ENCODE measurements around the gene MORC1. TPM values are rescaled to one million over a fixed set of nuclear protein-coding genes. Genes with fewer than 3 reads are reported as not detected.

MORC1 gene
- total RNA-seq, 3 donors from 2014 or later = not detected

GRCh38 chr3:109132801-109133473 is 15.0 kb upstream of the MORC1 start:
- peak; percentile 97 for ATAC-seq
- Histone ChIP-seq H3K4me3 (peak overlapping the region; percentile 12), H3K36me3 (ENCODE audit: low read depth) (no peaks in the 10 kb centered on the region), H3K4me1 (ENCODE audit: low read depth) (peaks cover 11% of the 10 kb centered on the region), H3K9me3 (no peaks in the 10 kb centered on the region)
- peak in 1 of 3 donors; percentile 85 for DNase-seq
- TF ChIP-seq CTCF (IDR thresholded peaks at IDR 0.05) = no peak
- intact Hi-C loops (cut with DNase I, micrococcal nuclease) = no loop called here

- TF ChIP-seq CTCF (IDR thresholded peaks at IDR 0.05) = no peak
These were observed 13.3 kb upstream of the MORC1 start for GRCh38 chr3:109131276-109131675.

GRCh38 chr3:109127553-109127952 is 9.6 kb upstream of the MORC1 start:
- H3K9me3 ChIP-seq = no peaks in the 10 kb centered on the region
- peaks cover 11% of the 10 kb centered on the region for H3K4me1 ChIP-seq (ENCODE audit: low read depth)
- intact Hi-C loops (cut with DNase I, micrococcal nuclease) = no loop called here
- no peak for TF ChIP-seq CTCF (IDR thresholded peaks at IDR 0.05)
- H3K36me3 ChIP-seq (ENCODE audit: low read depth) = no peaks in the 10 kb centered on the region
- DNase-seq (no peak), ATAC-seq (no peak)
- H3K4me3 ChIP-seq = no peak overlapping the region

More at GRCh38 chr3:109131276-109131675, 13.3 kb upstream of the MORC1 start:
- intact Hi-C loops (cut with DNase I, micrococcal nuclease) = no loop called here
- DNase-seq (no peak), ATAC-seq (no peak)
- H3K36me3 ChIP-seq (ENCODE audit: low read depth) = no peaks in the 10 kb centered on the region
- no peaks in the 10 kb centered on the region for H3K9me3 ChIP-seq
- H3K4me1 ChIP-seq (ENCODE audit: low read depth) = peaks cover 13% of the 10 kb centered on the region
- H3K4me3 ChIP-seq = no peak overlapping the region

- peak in 1 of 3 donors; percentile 40 for DNase-seq
These were observed 8.0 kb upstream of the MORC1 start for GRCh38 chr3:109125902-109126301.

GRCh38 chr3:109122690-109123089 is 4.8 kb upstream of the MORC1 start:
- Histone ChIP-seq H3K4me1 (ENCODE audit: low read depth) (peaks cover 11% of the 10 kb centered on the region), H3K9me3 (no peaks in the 10 kb centered on the region), H3K36me3 (ENCODE audit: low read depth) (no peaks in the 10 kb centered on the region), H3K4me3 (no peak overlapping the region)
- no peak for ATAC-seq
- DNase-seq = no peak
- TF ChIP-seq CTCF (IDR thresholded peaks at IDR 0.05) = no peak
- intact Hi-C loops (cut with DNase I, micrococcal nuclease) = no loop called here

More at GRCh38 chr3:109125902-109126301, 8.0 kb upstream of the MORC1 start:
- no peak for TF ChIP-seq CTCF (IDR thresholded peaks at IDR 0.05)
- no peaks in the 10 kb centered on the region for H3K36me3 ChIP-seq (ENCODE audit: low read depth)
- ATAC-seq = peak; percentile 98
- H3K4me3 ChIP-seq = no peak overlapping the region
- intact Hi-C loops (cut with DNase I, micrococcal nuclease) = no loop called here
- H3K9me3 ChIP-seq = no peaks in the 10 kb centered on the region
- H3K4me1 ChIP-seq (ENCODE audit: low read depth) = peaks cover 11% of the 10 kb centered on the region

Measured in mucosa of descending colon (tissue), 3 donors.